22Rv1 (cell line): Measurements from ENCODE around the gene LONP2.

Experiments
- CTCF ChIP-seq: fragments of 450-650 bp; IDR thresholded peaks from 2 replicates; pipeline ENCODE4 v1.5.1; 2017; ENCODE audit warnings: mild to moderate bottlenecking
- ZFX ChIP-seq: fragments of 450-650 bp; IDR thresholded peaks from 2 replicates; pipeline ENCODE4 v1.6.1; 2017; ENCODE audit warnings: antibody characterized with exemption, borderline replicate concordance

GRCh38 chr16:48329138-48329537, 85.0 kb downstream of the LONP2 start:
- TF ChIP-seq CTCF (no peak), ZFX (no peak)
